Astrocyte (in vitro differentiated cells and primary cell): Measurements from ENCODE around the gene PDLIM3. TPM values are rescaled to one million over a fixed set of nuclear protein-coding genes. Genes with fewer than 3 reads are reported as not detected.

Experiments
- DNase-seq: peaks from one replicate; pipeline ENCODE4 v3.0.0-alpha.2; 2010; ENCODE audit warnings: low read depth
- FAIRE-seq: peaks from 2 replicates; lab custom pipeline; 2011; peaks lifted over from hg19 to GRCh38; lab: Jason Lieb, UNC
- H2AFZ ChIP-seq: 2 replicates; pipeline ENCODE4 v1.6.0; 2012; ENCODE audit warnings: low read depth, low read length, inconsistent platforms
- H3K27ac ChIP-seq: 2 replicates; pipeline ENCODE4 v1.5.1; 2011; ENCODE audit warnings: low read depth, low read length, inconsistent platforms
- H3K27me3 ChIP-seq: 2 replicates; pipeline ENCODE4 v1.6.0; 2011; ENCODE audit warnings: low read length, inconsistent platforms; ENCODE audit not compliant: insufficient read depth
- H3K36me3 ChIP-seq: 2 replicates; pipeline ENCODE4 v1.5.1; 2011; ENCODE audit warnings: low read length, inconsistent platforms; ENCODE audit not compliant: insufficient read depth
- H3K4me1 ChIP-seq: 2 replicates; pipeline ENCODE4 v1.5.1; 2011; ENCODE audit warnings: low read length, inconsistent platforms; ENCODE audit not compliant: insufficient read depth
- H3K4me2 ChIP-seq: 2 replicates; pipeline ENCODE4 v1.6.0; 2012; ENCODE audit warnings: low read length, inconsistent platforms
- H3K4me3 ChIP-seq: 2 replicates; pipeline ENCODE4 v1.5.1; 2011; ENCODE audit warnings: low read depth, mild to moderate bottlenecking, low read length, inconsistent platforms; ENCODE audit not compliant: insufficient read depth
- H3K79me2 ChIP-seq: 2 replicates; pipeline ENCODE4 v1.6.0; 2012; ENCODE audit warnings: mild to moderate bottlenecking, low read length, inconsistent platforms; ENCODE audit not compliant: insufficient read depth
- H3K9ac ChIP-seq: 2 replicates; pipeline ENCODE4 v1.6.0; 2012; ENCODE audit warnings: mild to moderate bottlenecking, low read length, inconsistent platforms
- H3K9me3 ChIP-seq: 2 replicates; pipeline ENCODE4 v1.5.1; 2012; ENCODE audit warnings: low read depth, mild to moderate bottlenecking, low read length, inconsistent platforms; ENCODE audit not compliant: insufficient read depth
- H4K20me1 ChIP-seq: 2 replicates; pipeline ENCODE4 v1.6.0; 2012; ENCODE audit warnings: low read length, inconsistent platforms; ENCODE audit not compliant: insufficient read depth
- H3K27ac Mint-ChIP-seq: one replicate; pipeline ENCODE4 v1.8.0; 2021; ENCODE audit warnings: mild to moderate bottlenecking, mixed read lengths; ENCODE audit not compliant: unreplicated experiment
- H3K27me3 Mint-ChIP-seq: one replicate; pipeline ENCODE4 v1.8.0; 2021; ENCODE audit warnings: low read depth, mixed read lengths; ENCODE audit not compliant: unreplicated experiment
- H3K36me3 Mint-ChIP-seq: one replicate; pipeline ENCODE4 v1.8.0; 2021; ENCODE audit warnings: low read depth, mixed read lengths; ENCODE audit not compliant: unreplicated experiment
- H3K4me1 Mint-ChIP-seq: one replicate; pipeline ENCODE4 v1.8.0; 2021; ENCODE audit warnings: low read depth, mixed read lengths; ENCODE audit not compliant: unreplicated experiment
- H3K4me3 Mint-ChIP-seq: one replicate; pipeline ENCODE4 v1.8.0; 2021; ENCODE audit warnings: mild to moderate bottlenecking, moderate library complexity, mixed read lengths; ENCODE audit not compliant: unreplicated experiment
- H3K9me3 Mint-ChIP-seq: one replicate; pipeline ENCODE4 v1.8.0; 2021; ENCODE audit warnings: mild to moderate bottlenecking, mixed read lengths; ENCODE audit not compliant: unreplicated experiment
- CTCF ChIP-seq: IDR thresholded peaks from 2 replicates; pipeline ENCODE4 v1.5.1; 2011; ENCODE audit warnings: low read depth, mild to moderate bottlenecking, inconsistent platforms, low read length, moderate library complexity; ENCODE audit not compliant: insufficient read depth
- EZH2 ChIP-seq: IDR thresholded peaks from 2 replicates; pipeline ENCODE4 v1.6.1; 2012; ENCODE audit warnings: mild to moderate bottlenecking, low read length, inconsistent platforms; ENCODE audit not compliant: insufficient read depth
- total RNA-seq: library from RNA; stranded (reverse); gene quantifications from 2 replicates; pipeline ENCODE4 v1.2.1, GENCODE V29; 2021

Gene PDLIM3
- total RNA-seq, 1 donor from 2014 or later, result 28.5 TPM

GRCh38 chr4:185500576-185500975 lies 34.7 kb downstream of the PDLIM3 start:
- Histone ChIP-seq H3K27me3 (no peaks in the 10 kb centered on the region), H3K9ac (no peak overlapping the region), H2AFZ (no peak overlapping the region), H3K4me2 (no peak overlapping the region), H3K79me2 (no peaks in the 10 kb centered on the region), H3K4me3 (no peak overlapping the region), H3K36me3 (no peaks in the 10 kb centered on the region), H3K9me3 (peaks cover 3% of the 10 kb centered on the region), H4K20me1 (no peaks in the 10 kb centered on the region), H3K4me1 (no peaks in the 10 kb centered on the region), H3K27ac (no peak overlapping the region)
- FAIRE-seq (no peak), DNase-seq (no peak)
- Mint-ChIP-seq H3K4me3 (no peak overlapping the region), H3K4me1 (no peaks in the 10 kb centered on the region), H3K36me3 (peaks cover 26% of the 10 kb centered on the region), H3K27ac (no peak overlapping the region), H3K9me3 (peaks cover 5% of the 10 kb centered on the region), H3K27me3 (no peaks in the 10 kb centered on the region)
- TF ChIP-seq EZH2, result no peak
- TF ChIP-seq CTCF, result no peak

GRCh38 chr4:185500035-185500434 lies 35.3 kb downstream of the PDLIM3 start:
- Mint-ChIP-seq H3K27ac (no peak overlapping the region), H3K9me3 (peaks cover 5% of the 10 kb centered on the region), H3K4me3 (no peak overlapping the region), H3K36me3 (peaks cover 26% of the 10 kb centered on the region), H3K27me3 (no peaks in the 10 kb centered on the region), H3K4me1 (no peaks in the 10 kb centered on the region)
- Histone ChIP-seq H3K9me3 (peaks cover 3% of the 10 kb centered on the region), H3K27ac (no peak overlapping the region), H3K27me3 (no peaks in the 10 kb centered on the region), H3K4me1 (no peaks in the 10 kb centered on the region), H3K4me2 (no peak overlapping the region), H3K4me3 (no peak overlapping the region), H2AFZ (no peak overlapping the region), H3K79me2 (no peaks in the 10 kb centered on the region), H4K20me1 (no peaks in the 10 kb centered on the region), H3K36me3 (no peaks in the 10 kb centered on the region), H3K9ac (no peak overlapping the region)
- no peak for DNase-seq
- FAIRE-seq, result no peak
- no peak for TF ChIP-seq EZH2
- no peak for TF ChIP-seq CTCF

GRCh38 chr4:185488650-185489049 lies 46.7 kb downstream of the PDLIM3 start:
- no peak for FAIRE-seq
- H4K20me1 ChIP-seq, result no peaks in the 10 kb centered on the region
- peaks cover 3% of the 10 kb centered on the region for H3K9me3 Mint-ChIP-seq
- H3K9me3 ChIP-seq, result no peaks in the 10 kb centered on the region
- no peak overlapping the region for H3K27ac Mint-ChIP-seq
- no peaks in the 10 kb centered on the region for H3K36me3 Mint-ChIP-seq
- no peak overlapping the region for H2AFZ ChIP-seq
- H3K36me3 ChIP-seq, result no peaks in the 10 kb centered on the region
- no peaks in the 10 kb centered on the region for H3K4me1 Mint-ChIP-seq
- no peaks in the 10 kb centered on the region for H3K27me3 ChIP-seq
- no peak overlapping the region for H3K9ac ChIP-seq
- H3K4me3 Mint-ChIP-seq, result no peak overlapping the region
- no peak for TF ChIP-seq CTCF
- TF ChIP-seq EZH2, result no peak
- no peaks in the 10 kb centered on the region for H3K79me2 ChIP-seq
- no peak for DNase-seq
- H3K4me2 ChIP-seq, result no peak overlapping the region
- H3K4me3 ChIP-seq, result no peak overlapping the region
- H3K27ac ChIP-seq, result no peak overlapping the region
- H3K27me3 Mint-ChIP-seq, result no peaks in the 10 kb centered on the region
- H3K4me1 ChIP-seq, result no peaks in the 10 kb centered on the region
